IMR-90 (cell line): ENCODE data around the gene TNNT1. TPM values are rescaled to one million over a fixed set of nuclear protein-coding genes. Genes with fewer than 3 reads are reported as not detected.

ENCODE experiments used
- ATAC-seq: fragments of 200-7000 bp; cut with Tn5 transposase; 2 replicates; pipeline ENCODE4 v1.9.1; 2020; ENCODE audit warnings: low read depth, mild to moderate bottlenecking, moderate library complexity
- BruUV-seq: library from RNA; stranded (reverse); fragments of 400-500 nt; replicated peaks from 2 replicates; lab custom pipeline; 2021; lab: Mats Ljungman, UMichigan
- CTCF ChIA-PET: fragments of 300-600 bp; formaldehyde crosslinking; extraction: SDS; loops from one replicate; lab custom pipeline; 2021; ENCODE audit warnings: antibody characterized with exemption; lab: Yijun Ruan, JAX
- POLR2A ChIA-PET: fragments of 300-600 bp; sonication (Branson Sonifier 250); formaldehyde crosslinking; loops from one replicate; lab custom pipeline; 2022; ENCODE audit warnings: antibody characterized with exemption; ENCODE audit not compliant: unreplicated experiment; lab: Charles Lee
- DNase-seq: peaks from one replicate; pipeline ENCODE4 v3.0.0; 2013
- H2AFZ ChIP-seq: replicated peaks from 2 replicates; pipeline ENCODE3; 2013; ENCODE audit warnings: low read length, mild to moderate bottlenecking; ENCODE audit not compliant: poor library complexity
- H2AK5ac ChIP-seq: 2 replicates; pipeline ENCODE4 v1.6.1; 2013; ENCODE audit warnings: low read depth, low read length, inconsistent platforms
- H2AK9ac ChIP-seq: replicated peaks from 2 replicates; pipeline ENCODE3; 2013; ENCODE audit warnings: mild to moderate bottlenecking, low read depth, low read length, moderate library complexity; ENCODE audit not compliant: poor library complexity
- H2BK120ac ChIP-seq: 2 replicates; pipeline ENCODE4 v1.6.1; 2013; ENCODE audit warnings: low read depth, low read length, inconsistent platforms
- H2BK15ac ChIP-seq: 3 replicates; pipeline ENCODE4 v1.6.1; 2013; ENCODE audit warnings: low read depth, low read length, inconsistent platforms
- H2BK20ac ChIP-seq: 2 replicates; pipeline ENCODE4 v1.6.1; 2013; ENCODE audit warnings: low read depth, mild to moderate bottlenecking, inconsistent platforms, low read length, moderate library complexity
- H2BK5ac ChIP-seq: 2 replicates; pipeline ENCODE4 v1.6.1; 2013; ENCODE audit warnings: mild to moderate bottlenecking, low read depth, low read length, inconsistent platforms; ENCODE audit not compliant: poor library complexity, severe bottlenecking
- H3K14ac ChIP-seq: replicated peaks from 2 replicates; pipeline ENCODE4 v1.6.1; 2013; ENCODE audit warnings: low read depth, low read length, inconsistent platforms
- H3K18ac ChIP-seq: 2 replicates; pipeline ENCODE4 v1.6.1; 2013; ENCODE audit warnings: low read depth, low read length, control low read depth
- H3K23ac ChIP-seq: 2 replicates; pipeline ENCODE4 v1.6.1; 2013; ENCODE audit warnings: low read depth, low read length, inconsistent platforms
- H3K27ac ChIP-seq: 2 replicates; pipeline ENCODE4 v1.5.1; 2013; ENCODE audit warnings: mild to moderate bottlenecking, control low read depth, low read length; ENCODE audit not compliant: insufficient read depth
- H3K27me3 ChIP-seq: 2 replicates; pipeline ENCODE4 v1.6.1; 2013; ENCODE audit warnings: low read length; ENCODE audit not compliant: control insufficient read depth, insufficient read depth
- H3K36me3 ChIP-seq: 2 replicates; pipeline ENCODE4 v1.6.1; 2013; ENCODE audit warnings: low read length, mixed read lengths; ENCODE audit not compliant: control insufficient read depth, insufficient read depth
- H3K4ac ChIP-seq: 2 replicates; pipeline ENCODE4 v1.6.1; 2013; ENCODE audit warnings: low read depth, low read length, inconsistent platforms
- H3K4me1 ChIP-seq: 2 replicates; pipeline ENCODE4 v1.6.1; 2013; ENCODE audit warnings: low read length, mixed read lengths; ENCODE audit not compliant: control insufficient read depth, insufficient read depth
- H3K4me2 ChIP-seq: 2 replicates; pipeline ENCODE4 v1.6.1; 2013; ENCODE audit warnings: low read depth, mild to moderate bottlenecking, control low read depth, low read length, moderate library complexity
- H3K4me3 ChIP-seq: 2 replicates; pipeline ENCODE4 v1.5.1; 2013; ENCODE audit warnings: low read depth, mild to moderate bottlenecking, control low read depth, low read length, moderate library complexity; ENCODE audit not compliant: insufficient read depth
- H3K56ac ChIP-seq: 2 replicates; pipeline ENCODE4 v1.6.1; 2013; ENCODE audit warnings: low read length, inconsistent platforms; ENCODE audit not compliant: insufficient read depth; ENCODE audit errors: extremely low read depth
- H3K79me1 ChIP-seq, 2 experiments: 2 replicates each; pipeline ENCODE4 v1.6.1; 2013; ENCODE audit warnings: low read length in 2 of 2, inconsistent platforms in 1 of 2, low read depth in 1 of 2
- H3K9ac ChIP-seq: 2 replicates; pipeline ENCODE4 v1.6.1; 2013; ENCODE audit warnings: low read depth, low read length, control low read depth
- H3K9me1 ChIP-seq: 2 replicates; pipeline ENCODE4 v1.6.1; 2013; ENCODE audit warnings: low read length, inconsistent platforms; ENCODE audit not compliant: insufficient read depth
- H3K9me3 ChIP-seq: 2 replicates; pipeline ENCODE4 v1.6.1; 2013; ENCODE audit warnings: low read length; ENCODE audit not compliant: control insufficient read depth, insufficient read depth
- H4K20me1 ChIP-seq: 2 replicates; pipeline ENCODE4 v1.6.1; 2013; ENCODE audit warnings: low read length, inconsistent platforms; ENCODE audit not compliant: insufficient read depth
- H4K5ac ChIP-seq: 2 replicates; pipeline ENCODE4 v1.6.1; 2013; ENCODE audit warnings: mild to moderate bottlenecking, low read depth, low read length, control low read depth
- H4K8ac ChIP-seq, 2 experiments: 2 replicates each; pipeline ENCODE4 v1.6.1; 2013; ENCODE audit warnings: low read depth in 2 of 2, low read length in 2 of 2, control low read depth in 1 of 2, inconsistent platforms in 1 of 2
- H4K91ac ChIP-seq: 2 replicates; pipeline ENCODE4 v1.6.1; 2013; ENCODE audit warnings: low read depth, low read length, inconsistent platforms; ENCODE audit not compliant: insufficient read depth
- BHLHE40 ChIP-seq: fragments of 150-350 bp; IDR thresholded peaks from 2 replicates; pipeline ENCODE4 v1.6.1; 2016; ENCODE audit warnings: mild to moderate bottlenecking, low read depth, low read length
- CEBPB ChIP-seq: IDR thresholded peaks from 2 replicates; pipeline ENCODE4 v1.6.1; 2012; ENCODE audit warnings: low read depth, low read length, improper control_type of control experiment
- CHD1 ChIP-seq: IDR thresholded peaks from 2 replicates; pipeline ENCODE4 v1.6.1; 2012; ENCODE audit warnings: low read depth, low read length, improper control_type of control experiment
- CTCF ChIP-seq: conservative IDR thresholded peaks from 2 replicates; pipeline ENCODE4 v1.5.1; 2012; ENCODE audit warnings: mild to moderate bottlenecking, low read depth, low read length, improper control_type of control experiment
- ELK1 ChIP-seq: fragments of 150-350 bp; IDR thresholded peaks from 2 replicates; pipeline ENCODE4 v1.6.1; 2016; ENCODE audit warnings: low read depth, mild to moderate bottlenecking, low read length, moderate library complexity, borderline replicate concordance
- FOS ChIP-seq: fragments of 150-350 bp; IDR thresholded peaks from 2 replicates; pipeline ENCODE4 v1.6.1; 2016; ENCODE audit warnings: low read depth, low read length
- MAFK ChIP-seq: IDR thresholded peaks from 2 replicates; pipeline ENCODE4 v1.6.1; 2012; ENCODE audit warnings: low read depth, low read length, improper control_type of control experiment
- MAZ ChIP-seq: IDR thresholded peaks from 2 replicates; pipeline ENCODE4 v1.6.1; 2012; ENCODE audit warnings: low read depth, mild to moderate bottlenecking, low read length, improper control_type of control experiment, moderate library complexity, borderline replicate concordance
- MXI1 ChIP-seq: IDR thresholded peaks from 2 replicates; pipeline ENCODE4 v1.6.1; 2012; ENCODE audit warnings: low read depth, mild to moderate bottlenecking, low read length, moderate library complexity, borderline replicate concordance
- NFE2L2 ChIP-seq: fragments of 150-350 bp; IDR thresholded peaks from 2 replicates; pipeline ENCODE4 v1.6.1; 2016; ENCODE audit warnings: low read depth, mild to moderate bottlenecking, low read length
- POLR2A ChIP-seq: IDR thresholded peaks from 2 replicates; pipeline ENCODE4 v1.6.1; 2012; ENCODE audit warnings: mild to moderate bottlenecking, low read depth, low read length
- RAD21 ChIP-seq: IDR thresholded peaks from 2 replicates; pipeline ENCODE4 v1.6.1; 2012; ENCODE audit warnings: low read length, improper control_type of control experiment
- RCOR1 ChIP-seq: IDR thresholded peaks from 2 replicates; pipeline ENCODE4 v1.6.1; 2012; ENCODE audit warnings: mild to moderate bottlenecking, low read length, improper control_type of control experiment; ENCODE audit not compliant: insufficient replicate concordance
- RFX5 ChIP-seq: IDR thresholded peaks from 2 replicates; pipeline ENCODE4 v1.8.0; 2012; ENCODE audit warnings: low read depth, mild to moderate bottlenecking, low read length, moderate library complexity
- SMC3 ChIP-seq: fragments of 150-350 bp; IDR thresholded peaks from 2 replicates; pipeline ENCODE4 v1.6.1; 2016; ENCODE audit warnings: low read depth, mild to moderate bottlenecking, antibody characterized with exemption, low read length, moderate library complexity
- USF2 ChIP-seq: fragments of 150-350 bp; IDR thresholded peaks from 2 replicates; pipeline ENCODE4 v1.6.1; 2017; ENCODE audit warnings: mild to moderate bottlenecking, antibody characterized with exemption, low read length, low read depth
- WGBS, 2 experiments: methylation state at CpG; one replicate each; pipeline versions ENCODE4 v1.1.5 to v1.1.7; 2013; ENCODE audit warnings: missing lambda C conversion rate in 2 of 2; ENCODE audit not compliant: insufficient read length in 1 of 2; ENCODE audit errors: extremely low coverage in 2 of 2; 5-methylcytosine and 5-hydroxymethylcytosine counted together
- dilution Hi-C: fragments of 300-500 bp; cut with HindIII; formaldehyde crosslinking; loops from one replicate; pipeline ENCODE4 v1.14.3; 2018; ENCODE audit warnings: low sequenced_read_pairs; ENCODE audit not compliant: unreplicated experiment
- in situ Hi-C: fragments of 300-500 bp; cut with MboI; formaldehyde crosslinking; loops from 3 replicates; pipeline ENCODE4 v1.14.3; 2019; ENCODE audit warnings: low sequenced_read_pairs, inconsistent platforms, mixed read lengths
- intact Hi-C: fragments of 100-400 bp; cut with micrococcal nuclease; formaldehyde crosslinking; loops from 2 replicates; pipeline ENCODE4 v1.10.0; 2022
- polyA plus RNA-seq, 3 experiments: library from polyadenylated mRNA; depleted of rRNA; stranded (reverse); fragments of >200 nt; gene quantifications; 2 replicates each; pipeline ENCODE4 v1.2.3, GENCODE V29; 2012; ENCODE audit warnings: low replicate concordance in 1 of 3
- total RNA-seq: library from RNA; depleted of rRNA; stranded (reverse); fragments of >200 nt; gene quantifications from 2 replicates; pipeline ENCODE4 v1.2.3, GENCODE V29; 2012

TNNT1 gene
- total and polyA plus RNA-seq, 2 of the 4 experiments (the other 2 are of a cell fraction) = 1.3 to 2.6 TPM

- CTCF ChIA-PET = no interaction called here
- H3K79me1 ChIP-seq = no peaks in the 10 kb centered on the region
- H2BK120ac ChIP-seq = no peak overlapping the region
- H3K9me1 ChIP-seq = no peaks in the 10 kb centered on the region
- no peak overlapping the region for H2AFZ ChIP-seq
- no peak overlapping the region for H4K5ac ChIP-seq
- POLR2A ChIA-PET = no interaction called here
- H3K4me1 ChIP-seq = peaks cover 4% of the 10 kb centered on the region
- no peak for DNase-seq
- dilution Hi-C loops (no loop called here), intact Hi-C loops (no loop called here), in situ Hi-C loops (no loop called here)
- WGBS, 2 experiments = 67% methylated on average over 10 of the region's 20 CpGs; no CpG with 5 or more reads in 1 of the 2 experiments
- TF ChIP-seq ELK1 (no peak), SMC3 (no peak), USF2 (no peak), POLR2A (no peak), CEBPB (no peak), MAFK (no peak), MXI1 (no peak), MAZ (no peak), FOS (no peak), NFE2L2 (no peak), CTCF (no peak), RCOR1 (no peak), BHLHE40 (no peak), CHD1 (no peak), RAD21 (no peak), RFX5 (no peak)
- H3K4me2 ChIP-seq = no peak overlapping the region
- no peaks in the 10 kb centered on the region for H3K36me3 ChIP-seq
- no peaks in the 10 kb centered on the region for H3K9me3 ChIP-seq
- H2BK15ac ChIP-seq = no peak overlapping the region
- BruUV-seq = no TSS peak
- no peak overlapping the region for H3K14ac ChIP-seq
- H3K18ac ChIP-seq = no peak overlapping the region
- peaks cover 37% of the 10 kb centered on the region for H3K27me3 ChIP-seq
- H3K4ac ChIP-seq = no peak overlapping the region
- ATAC-seq = no peak
- no peak overlapping the region for H3K23ac ChIP-seq
- H4K20me1 ChIP-seq = peaks cover 8% of the 10 kb centered on the region; the same call in 1 of the 2 replicates
- no peak overlapping the region for H2BK20ac ChIP-seq
- H4K91ac ChIP-seq = no peak overlapping the region
- no peak overlapping the region for H3K4me3 ChIP-seq
- no peak overlapping the region for H2AK5ac ChIP-seq
- H2BK5ac ChIP-seq = no peak overlapping the region
- no peak overlapping the region for H3K56ac ChIP-seq
- no peak overlapping the region for H3K27ac ChIP-seq
- no peak overlapping the region for H2AK9ac ChIP-seq
- no peak overlapping the region for H4K8ac ChIP-seq
- no peak overlapping the region for H3K9ac ChIP-seq
These were observed 32.7 kb upstream of the TNNT1 start for GRCh38 chr19:55181740-55182139.
